H1 (cell line): ENCODE measurements around the gene HECTD1.

Experiments
- ASH2L ChIP-seq: fragments of 200-600, 300-600 bp; sonication (generic); IDR thresholded peaks from one replicate; pipeline ENCODE4 v1.7.1; 2017; ENCODE audit warnings: low read length
- CBX5 ChIP-seq: fragments of 300-800, 300-1000 bp; sonication (generic); IDR thresholded peaks from 2 replicates; pipeline ENCODE4 v1.7.1; 2016; ENCODE audit warnings: antibody characterized with exemption, low read length, low read depth
- CEBPB ChIP-seq: IDR thresholded peaks from 2 replicates; pipeline ENCODE4 v1.6.1; 2012; ENCODE audit warnings: low read depth, low read length
- CHD2 ChIP-seq: IDR thresholded peaks from 2 replicates; pipeline ENCODE4 v1.6.1; 2012; ENCODE audit warnings: low read length, improper control_type of control experiment
- GABPA ChIP-seq: IDR thresholded peaks from 2 replicates; pipeline ENCODE4 v1.6.1; 2011; ENCODE audit warnings: mild to moderate bottlenecking, low read length, moderate library complexity, borderline replicate concordance; ENCODE audit not compliant: insufficient read depth
- TF ChIP-seq, protein P1 (sequence below), 3 experiments: IDR thresholded peaks; 1 replicate in 2 of 3; 2 replicates in 1 of 3; pipeline versions ENCODE4 v1.5.1 to v1.6.1; 2011; ENCODE audit warnings: low read length in 3 of 3, mild to moderate bottlenecking in 3 of 3, inconsistent platforms in 2 of 3, low read depth in 1 of 3, moderate library complexity in 1 of 3; ENCODE audit not compliant: insufficient read depth in 1 of 3; ENCODE audit errors: control extremely low read depth in 1 of 3
- TF ChIP-seq, protein P2 (sequence below): IDR thresholded peaks from 2 replicates; pipeline ENCODE4 v1.6.1; 2012; ENCODE audit warnings: low read length, inconsistent platforms

DNA sequence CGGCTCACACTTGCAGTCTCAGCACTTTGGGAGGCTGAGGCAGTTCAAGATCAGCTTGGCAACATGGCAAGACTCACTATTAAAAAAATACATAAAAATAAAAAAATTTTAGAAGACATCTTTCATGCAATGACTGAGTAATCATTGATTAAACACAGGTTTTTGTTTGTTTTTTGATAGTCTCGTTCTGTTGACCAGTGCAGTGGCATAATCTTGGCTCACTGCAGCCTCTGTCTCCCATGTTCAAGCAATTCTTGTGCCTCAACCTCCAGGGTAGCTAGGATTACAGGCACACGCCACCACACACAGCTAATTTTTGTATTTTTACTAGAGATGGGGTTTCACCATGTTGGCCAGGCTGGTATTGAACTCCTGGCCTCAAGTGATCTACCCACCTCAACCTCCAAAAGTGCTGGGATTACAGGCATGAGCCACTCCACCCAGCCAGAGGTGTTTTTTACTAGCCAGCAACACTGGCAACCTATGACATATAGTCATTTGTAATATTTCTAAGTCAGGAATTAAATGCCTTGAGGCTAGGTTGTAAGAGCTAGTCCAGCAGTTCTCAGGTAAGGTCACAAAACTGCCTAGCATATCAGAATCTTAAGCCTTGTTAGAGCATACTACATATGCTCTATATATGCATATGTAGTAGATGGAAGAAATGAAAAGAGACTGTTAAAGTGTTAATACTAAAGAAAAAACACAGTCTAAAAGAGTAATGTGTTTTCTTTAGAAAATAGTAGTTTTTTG, 27.1 kb downstream of the HECTD1 start:
- TF ChIP-seq, protein P1, sequence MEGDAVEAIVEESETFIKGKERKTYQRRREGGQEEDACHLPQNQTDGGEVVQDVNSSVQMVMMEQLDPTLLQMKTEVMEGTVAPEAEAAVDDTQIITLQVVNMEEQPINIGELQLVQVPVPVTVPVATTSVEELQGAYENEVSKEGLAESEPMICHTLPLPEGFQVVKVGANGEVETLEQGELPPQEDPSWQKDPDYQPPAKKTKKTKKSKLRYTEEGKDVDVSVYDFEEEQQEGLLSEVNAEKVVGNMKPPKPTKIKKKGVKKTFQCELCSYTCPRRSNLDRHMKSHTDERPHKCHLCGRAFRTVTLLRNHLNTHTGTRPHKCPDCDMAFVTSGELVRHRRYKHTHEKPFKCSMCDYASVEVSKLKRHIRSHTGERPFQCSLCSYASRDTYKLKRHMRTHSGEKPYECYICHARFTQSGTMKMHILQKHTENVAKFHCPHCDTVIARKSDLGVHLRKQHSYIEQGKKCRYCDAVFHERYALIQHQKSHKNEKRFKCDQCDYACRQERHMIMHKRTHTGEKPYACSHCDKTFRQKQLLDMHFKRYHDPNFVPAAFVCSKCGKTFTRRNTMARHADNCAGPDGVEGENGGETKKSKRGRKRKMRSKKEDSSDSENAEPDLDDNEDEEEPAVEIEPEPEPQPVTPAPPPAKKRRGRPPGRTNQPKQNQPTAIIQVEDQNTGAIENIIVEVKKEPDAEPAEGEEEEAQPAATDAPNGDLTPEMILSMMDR (IDR thresholded peaks at IDR 0.05; ENCODE audit: control extremely low read depth in 1 of 3, insufficient read depth in 1 of 3, low read depth in 1 of 3, low read length in 3 of 3): no peak
- no peak for TF ChIP-seq ASH2L
- TF ChIP-seq, protein P2, sequence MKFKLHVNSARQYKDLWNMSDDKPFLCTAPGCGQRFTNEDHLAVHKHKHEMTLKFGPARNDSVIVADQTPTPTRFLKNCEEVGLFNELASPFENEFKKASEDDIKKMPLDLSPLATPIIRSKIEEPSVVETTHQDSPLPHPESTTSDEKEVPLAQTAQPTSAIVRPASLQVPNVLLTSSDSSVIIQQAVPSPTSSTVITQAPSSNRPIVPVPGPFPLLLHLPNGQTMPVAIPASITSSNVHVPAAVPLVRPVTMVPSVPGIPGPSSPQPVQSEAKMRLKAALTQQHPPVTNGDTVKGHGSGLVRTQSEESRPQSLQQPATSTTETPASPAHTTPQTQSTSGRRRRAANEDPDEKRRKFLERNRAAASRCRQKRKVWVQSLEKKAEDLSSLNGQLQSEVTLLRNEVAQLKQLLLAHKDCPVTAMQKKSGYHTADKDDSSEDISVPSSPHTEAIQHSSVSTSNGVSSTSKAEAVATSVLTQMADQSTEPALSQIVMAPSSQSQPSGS: no peak
- TF ChIP-seq GABPA: no peak
- no peak for TF ChIP-seq CHD2
- TF ChIP-seq CEBPB: no peak
- no peak for TF ChIP-seq CBX5
